ENCODE results near the gene BIRC2.
A peak's percentile ranks its signal among the peaks of the same experiment; 100 is the strongest.
"Not testable (repeated sequence)": the region's sequence is repeated elsewhere in the genome, so short reads cannot be mapped to it uniquely, and the experiment has no call there.

BIRC2 gene

DNA sequence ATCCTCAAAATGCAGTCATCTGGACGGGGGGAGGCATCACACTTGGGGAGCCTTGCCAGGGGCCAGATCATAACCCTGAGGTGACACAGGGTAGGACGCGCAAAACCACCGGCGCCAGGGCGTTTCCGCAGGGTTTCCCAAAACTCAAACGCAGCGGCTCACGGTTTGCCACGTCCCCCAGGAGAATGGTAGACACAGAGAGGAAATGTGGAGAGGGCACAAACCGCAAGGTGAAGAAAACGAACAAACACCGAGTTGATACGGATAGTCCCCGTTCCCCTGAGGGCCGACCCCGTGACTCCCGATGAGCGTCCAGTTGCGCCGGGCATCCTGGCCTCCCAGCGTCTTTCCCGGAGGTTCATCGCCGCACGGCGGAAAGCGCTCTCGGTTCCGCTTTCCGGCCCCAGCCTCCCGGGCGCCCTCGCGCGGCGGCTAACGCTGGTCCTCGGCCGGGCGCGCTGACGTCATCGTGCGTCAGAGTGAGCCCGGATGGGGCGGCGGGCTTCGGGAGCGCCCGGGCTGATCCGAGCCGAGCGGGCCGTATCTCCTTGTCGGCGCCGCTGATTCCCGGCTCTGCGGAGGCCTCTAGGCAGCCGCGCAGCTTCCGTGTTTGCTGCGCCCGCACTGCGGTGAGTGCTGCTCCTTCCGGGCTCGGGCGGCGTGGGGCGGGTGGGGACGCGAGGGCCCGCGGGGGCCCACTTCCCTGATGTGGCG, at the start of gene BIRC2:
Gene BIRC2 (plus strand): TSS at position 467 of the 714 bp plus-strand sequence. CDS start 2,641 bp downstream, outside the sequence.
- H3K27me3 ChIP-seq, result no peaks in the 10 kb centered on the region
- H3K4me1 ChIP-seq (ENCODE audit: control insufficient read depth in 1 of 2, insufficient read depth in 1 of 2, low read depth in 1 of 2, low read length in 1 of 2), result peaks cover 27 to 29% of the 10 kb centered on the region in 2 experiments
- H3K9me3 ChIP-seq, result no peaks in the 10 kb centered on the region
- peak within 1 kb of the TSS; percentile 96 for H3K27ac ChIP-seq
- TF ChIP-seq, protein P1, sequence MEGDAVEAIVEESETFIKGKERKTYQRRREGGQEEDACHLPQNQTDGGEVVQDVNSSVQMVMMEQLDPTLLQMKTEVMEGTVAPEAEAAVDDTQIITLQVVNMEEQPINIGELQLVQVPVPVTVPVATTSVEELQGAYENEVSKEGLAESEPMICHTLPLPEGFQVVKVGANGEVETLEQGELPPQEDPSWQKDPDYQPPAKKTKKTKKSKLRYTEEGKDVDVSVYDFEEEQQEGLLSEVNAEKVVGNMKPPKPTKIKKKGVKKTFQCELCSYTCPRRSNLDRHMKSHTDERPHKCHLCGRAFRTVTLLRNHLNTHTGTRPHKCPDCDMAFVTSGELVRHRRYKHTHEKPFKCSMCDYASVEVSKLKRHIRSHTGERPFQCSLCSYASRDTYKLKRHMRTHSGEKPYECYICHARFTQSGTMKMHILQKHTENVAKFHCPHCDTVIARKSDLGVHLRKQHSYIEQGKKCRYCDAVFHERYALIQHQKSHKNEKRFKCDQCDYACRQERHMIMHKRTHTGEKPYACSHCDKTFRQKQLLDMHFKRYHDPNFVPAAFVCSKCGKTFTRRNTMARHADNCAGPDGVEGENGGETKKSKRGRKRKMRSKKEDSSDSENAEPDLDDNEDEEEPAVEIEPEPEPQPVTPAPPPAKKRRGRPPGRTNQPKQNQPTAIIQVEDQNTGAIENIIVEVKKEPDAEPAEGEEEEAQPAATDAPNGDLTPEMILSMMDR (IDR thresholded peaks at IDR 0.05), result peak; percentile 89
- peak within 1 kb of the TSS; percentile 88 to 92 for H3K4me3 ChIP-seq (ENCODE audit: low read depth in 1 of 2, low read length in 1 of 2)
- H3K36me3 ChIP-seq, result peaks cover 17% of the 10 kb centered on the region

DNA sequence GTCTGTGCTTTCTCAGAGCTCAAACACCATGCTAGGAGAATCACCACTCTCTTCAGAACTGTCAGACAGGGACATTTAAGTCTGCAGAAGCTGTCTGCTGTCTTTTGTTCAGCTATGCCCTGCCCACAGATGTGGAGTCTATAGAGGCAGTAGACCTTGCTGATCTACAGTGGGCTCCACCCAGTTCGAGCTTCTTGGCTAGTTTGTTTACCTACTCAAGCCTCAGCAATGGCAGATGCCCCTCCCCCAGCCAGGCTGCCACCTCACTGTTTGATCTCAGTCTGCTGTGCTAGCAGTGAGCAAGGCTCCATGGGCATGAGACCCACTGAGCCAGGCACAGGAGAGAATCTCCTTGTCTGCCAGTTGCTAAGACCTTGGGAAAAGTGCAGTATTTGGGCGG, 46.2 kb upstream of the BIRC2 start:
- not testable (repeated sequence) for H3K4me1 ChIP-seq (ENCODE audit: control insufficient read depth in 1 of 2, insufficient read depth in 1 of 2, low read depth in 1 of 2, low read length in 1 of 2); H3K27me3 ChIP-seq

DNA sequence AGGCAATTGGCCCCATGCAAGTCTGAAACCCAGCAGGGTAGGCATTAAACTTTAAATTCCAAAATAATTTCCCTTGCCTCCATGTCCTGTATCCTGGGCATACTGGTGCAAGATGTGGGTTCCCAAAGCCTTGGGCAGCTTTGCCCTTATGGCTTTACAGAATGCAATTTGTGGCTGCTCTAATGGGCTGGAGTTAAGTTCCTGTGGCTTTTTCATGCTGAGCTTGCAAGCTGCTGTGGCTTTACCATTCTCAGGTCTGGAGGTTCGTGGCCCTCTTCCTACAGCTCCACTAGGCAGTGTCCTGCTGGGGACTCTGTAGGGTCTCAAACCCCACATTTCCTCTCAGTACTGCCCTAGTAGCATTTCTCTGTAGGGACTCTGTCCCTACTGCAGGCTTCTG, 44.8 kb upstream of the BIRC2 start:
- Histone ChIP-seq H3K4me1 (ENCODE audit: control insufficient read depth in 1 of 2, insufficient read depth in 1 of 2, low read depth in 1 of 2, low read length in 1 of 2) (peaks cover 2 to 6% of the 10 kb centered on the region in 2 experiments), H3K36me3 (no peaks in the 10 kb centered on the region), H3K9me3 (no peaks in the 10 kb centered on the region), H3K27me3 (no peaks in the 10 kb centered on the region), H3K27ac (no peak overlapping the region), H3K4me3 (ENCODE audit: low read depth in 1 of 2, low read length in 1 of 2) (no peak overlapping the region)
- TF ChIP-seq, protein P1 (IDR thresholded peaks at IDR 0.05), result no peak

More for the DNA sequence above, 46.2 kb upstream of the BIRC2 start:
- H3K36me3 ChIP-seq; H3K27ac ChIP-seq; H3K9me3 ChIP-seq; H3K4me3 ChIP-seq (ENCODE audit: low read depth in 1 of 2, low read length in 1 of 2): not testable (repeated sequence)

DNA sequence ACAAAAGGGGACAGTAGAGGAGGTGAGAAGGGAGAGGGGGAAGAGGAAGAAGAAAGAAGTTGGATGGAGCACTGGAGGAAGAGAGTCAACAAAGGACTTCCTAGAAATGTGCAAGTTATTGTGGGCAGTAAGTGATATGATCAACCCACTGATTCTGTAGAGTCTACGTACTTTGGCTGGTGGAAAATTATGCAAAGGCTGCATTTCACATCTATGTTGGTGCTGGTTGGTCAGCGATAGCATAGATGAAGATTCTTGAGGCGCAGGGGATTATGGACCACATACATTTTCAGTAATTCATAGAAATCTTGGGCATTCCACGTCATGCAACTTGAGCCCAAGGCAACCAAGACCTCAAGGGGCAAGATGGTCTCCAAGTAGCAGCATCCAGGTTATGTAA, 42.3 kb upstream of the BIRC2 start:
- no peak overlapping the region for H3K4me3 ChIP-seq (ENCODE audit: low read depth in 1 of 2, low read length in 1 of 2)
- no peaks in the 10 kb centered on the region for H3K27me3 ChIP-seq
- H3K27ac ChIP-seq, result no peak overlapping the region
- no peaks in the 10 kb centered on the region for H3K9me3 ChIP-seq
- no peaks in the 10 kb centered on the region for H3K36me3 ChIP-seq
- peaks cover 3 to 8% of the 10 kb centered on the region in 2 experiments for H3K4me1 ChIP-seq (ENCODE audit: control insufficient read depth in 1 of 2, insufficient read depth in 1 of 2, low read depth in 1 of 2, low read length in 1 of 2)
- TF ChIP-seq, protein P1 (IDR thresholded peaks at IDR 0.05), result no peak

DNA sequence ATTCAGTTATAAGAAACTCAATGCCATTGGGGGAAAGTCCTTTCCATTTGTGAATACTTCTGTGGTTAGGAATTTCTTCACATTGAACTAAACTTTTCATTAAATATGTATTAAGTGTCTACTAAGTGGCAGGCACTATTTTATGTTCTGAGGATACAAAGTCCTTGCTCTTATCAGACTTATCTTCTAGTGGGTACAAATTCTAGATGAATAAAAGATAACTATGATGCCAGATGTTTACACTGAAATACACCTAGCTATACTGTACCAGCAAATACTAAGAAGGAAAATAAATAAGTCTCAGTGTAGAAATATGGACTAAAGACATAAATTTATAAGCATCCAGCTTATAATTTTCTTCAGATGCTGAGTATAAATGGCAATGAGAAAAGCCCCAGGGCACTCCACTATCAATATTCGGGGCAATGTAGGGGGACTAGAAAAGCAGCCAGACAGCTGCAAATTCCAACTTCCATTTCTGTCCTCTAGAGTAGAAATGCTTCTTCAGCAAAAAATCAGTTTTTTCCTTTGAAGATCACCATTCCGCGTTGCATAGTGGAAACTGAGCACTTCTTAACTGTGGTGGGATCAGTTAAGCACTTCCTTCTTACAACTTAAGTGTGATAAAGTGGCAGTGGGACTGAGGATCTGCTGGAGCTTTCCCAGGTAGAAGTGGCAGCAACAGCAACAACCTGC, 41.5 kb upstream of the BIRC2 start:
- H3K27ac ChIP-seq, result no peak overlapping the region
- TF ChIP-seq, protein P1 (IDR thresholded peaks at IDR 0.05), result no peak
- H3K4me1 ChIP-seq (ENCODE audit: control insufficient read depth in 1 of 2, insufficient read depth in 1 of 2, low read depth in 1 of 2, low read length in 1 of 2), result peaks cover 3 to 8% of the 10 kb centered on the region in 2 experiments
- no peak overlapping the region for H3K4me3 ChIP-seq (ENCODE audit: low read depth in 1 of 2, low read length in 1 of 2)
- no peaks in the 10 kb centered on the region for H3K27me3 ChIP-seq
- H3K9me3 ChIP-seq, result no peaks in the 10 kb centered on the region
- H3K36me3 ChIP-seq, result no peaks in the 10 kb centered on the region

DNA sequence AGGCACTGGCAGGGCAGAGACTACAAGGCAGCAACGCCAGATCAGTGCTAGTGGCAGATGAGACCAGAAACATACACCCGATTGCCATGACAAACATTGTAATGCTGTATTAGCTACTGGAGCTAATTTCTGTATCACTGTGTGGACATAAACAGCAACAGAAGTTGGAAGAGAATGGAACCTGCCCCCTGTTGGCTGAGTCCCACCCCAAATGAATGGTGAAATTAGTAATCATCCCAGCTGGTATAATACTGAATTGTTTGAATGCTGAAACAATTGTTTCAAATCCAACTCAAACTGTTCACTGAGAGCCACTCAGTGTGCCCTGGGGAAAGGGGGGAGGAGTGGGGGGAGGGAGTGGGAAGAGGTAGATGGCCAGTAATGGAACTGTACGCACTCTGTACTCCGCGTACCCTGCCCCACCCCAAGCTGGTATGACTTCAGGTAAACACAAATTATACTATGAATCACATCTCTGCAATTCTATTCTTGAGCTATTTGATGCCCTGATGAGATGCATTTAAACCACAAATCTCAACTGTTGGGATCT, 40.9 kb upstream of the BIRC2 start:
- no peak overlapping the region for H3K27ac ChIP-seq
- peaks cover 3 to 8% of the 10 kb centered on the region in 2 experiments for H3K4me1 ChIP-seq (ENCODE audit: control insufficient read depth in 1 of 2, insufficient read depth in 1 of 2, low read depth in 1 of 2, low read length in 1 of 2)
- TF ChIP-seq, protein P1 (IDR thresholded peaks at IDR 0.05), result no peak

More for the DNA sequence above, 40.9 kb upstream of the BIRC2 start:
- Histone ChIP-seq H3K27me3 (no peaks in the 10 kb centered on the region), H3K9me3 (no peaks in the 10 kb centered on the region), H3K4me3 (ENCODE audit: low read depth in 1 of 2, low read length in 1 of 2) (no peak overlapping the region), H3K36me3 (no peaks in the 10 kb centered on the region)

All from neutrophil (primary cell).